Colonic mucosa (tissue), 4 donors: ENCODE data around the gene FMN1. TPM values are rescaled to one million over a fixed set of nuclear protein-coding genes. Genes with fewer than 3 reads are reported as not detected.

Experiments
- DNase-seq: peaks from one replicate; pipeline ENCODE4 v3.0.0-alpha.2; 2020
- H3K27ac ChIP-seq: fragments of 200-600 bp; one replicate; pipeline ENCODE4 v1.8.0; 2021
- H3K27me3 ChIP-seq: fragments of 200-600 bp; one replicate; pipeline ENCODE4 v1.8.0; 2021
- H3K36me3 ChIP-seq: fragments of 200-600 bp; one replicate; pipeline ENCODE4 v1.8.0; 2021
- H3K4me1 ChIP-seq: fragments of 200-600 bp; one replicate; pipeline ENCODE4 v1.8.0; 2021; ENCODE audit warnings: mild to moderate bottlenecking
- H3K4me3 ChIP-seq: fragments of 200-600 bp; one replicate; pipeline ENCODE4 v1.8.0; 2021
- H3K9ac ChIP-seq, 2 donors: one replicate each; pipeline ENCODE4 v1.7.0; 2013; ENCODE audit warnings: control low read depth in 2 of 2, low read depth in 2 of 2, low read length in 2 of 2
- H3K9me3 ChIP-seq: fragments of 200-600 bp; one replicate; pipeline ENCODE4 v1.8.0; 2021
- CTCF ChIP-seq: fragments of 200-600 bp; IDR thresholded peaks from one replicate; pipeline ENCODE4 v1.8.0; 2022; ENCODE audit warnings: antibody characterized with exemption, mild to moderate bottlenecking
- intact Hi-C: fragments of 100-400 bp; cut with DNase I; formaldehyde crosslinking; loops from one replicate; pipeline ENCODE4 v1.14.1; 2022
- total RNA-seq, 2 donors: library from RNA; stranded (reverse); fragmentation: NEBNext Ultra II Directional in 1 of 2; extraction: Animal tissue kit (Norgen Biotek cat#: 25700) in 1 of 2; gene quantifications; one replicate each; pipeline ENCODE4 v1.2.1, GENCODE V29; 2021
- donor health status: healthy.
- donor health status: DM: no; HTN: no; CAD: no.
- donor health status: DM: no; HTN: no; CAD: no.

FMN1 gene
- total RNA-seq, 2 donors from 2014 or later = 23.5 to 32.0 TPM

GRCh38 chr15:32991619-32992111 lies 202.8 kb downstream of the FMN1 start:
- Histone ChIP-seq H3K9me3 (no peaks in the 10 kb centered on the region), H3K9ac (no peak overlapping the region), H3K4me1 (no peaks in the 10 kb centered on the region), H3K27ac (no peak overlapping the region), H3K27me3 (no peaks in the 10 kb centered on the region), H3K36me3 (no peaks in the 10 kb centered on the region), H3K4me3 (no peak overlapping the region)
- intact Hi-C loops = loop anchor here (5.0 kb wide), 1 partner anchor 329 kb away; no protein-coding TSS in a partner anchor
- no peak for DNase-seq
- no peak for TF ChIP-seq CTCF

- Histone ChIP-seq H3K9ac (no peak overlapping the region), H3K36me3 (no peaks in the 10 kb centered on the region), H3K27me3 (no peaks in the 10 kb centered on the region), H3K9me3 (no peaks in the 10 kb centered on the region), H3K4me1 (no peaks in the 10 kb centered on the region), H3K27ac (no peak overlapping the region), H3K4me3 (no peak overlapping the region)
- TF ChIP-seq CTCF = no peak
- DNase-seq = no peak
- intact Hi-C loops = loop anchor here (5.0 kb wide), 1 partner anchor 328 kb away; no protein-coding TSS in a partner anchor
These were observed 204.4 kb downstream of the FMN1 start for GRCh38 chr15:32990071-32990470.

GRCh38 chr15:32987067-32987466 lies 207.4 kb downstream of the FMN1 start:
- DNase-seq = no peak
- H3K27ac ChIP-seq = no peak overlapping the region
- intact Hi-C loops = no loop called here
- H3K9ac ChIP-seq = no peak overlapping the region
- H3K4me1 ChIP-seq = no peaks in the 10 kb centered on the region
- TF ChIP-seq CTCF = no peak
- no peaks in the 10 kb centered on the region for H3K36me3 ChIP-seq
- H3K4me3 ChIP-seq = no peak overlapping the region
- H3K27me3 ChIP-seq = no peaks in the 10 kb centered on the region
- H3K9me3 ChIP-seq = no peaks in the 10 kb centered on the region

- no peaks in the 10 kb centered on the region for H3K36me3 ChIP-seq
- no peak for DNase-seq
- H3K27me3 ChIP-seq = no peaks in the 10 kb centered on the region
- intact Hi-C loops = no loop called here
- H3K4me1 ChIP-seq = no peaks in the 10 kb centered on the region
- no peak overlapping the region for H3K4me3 ChIP-seq
- no peak overlapping the region for H3K9ac ChIP-seq
- H3K9me3 ChIP-seq = no peaks in the 10 kb centered on the region
- no peak overlapping the region for H3K27ac ChIP-seq
- no peak for TF ChIP-seq CTCF
These were observed 208.4 kb downstream of the FMN1 start for GRCh38 chr15:32986147-32986546.

GRCh38 chr15:32983679-32984078 lies 210.8 kb downstream of the FMN1 start:
- Histone ChIP-seq H3K9me3 (no peaks in the 10 kb centered on the region), H3K4me3 (no peak overlapping the region), H3K4me1 (no peaks in the 10 kb centered on the region), H3K27ac (no peak overlapping the region), H3K36me3 (no peaks in the 10 kb centered on the region), H3K27me3 (no peaks in the 10 kb centered on the region), H3K9ac (no peak overlapping the region)
- intact Hi-C loops = no loop called here
- no peak for DNase-seq
- TF ChIP-seq CTCF = no peak
